Colonic mucosa (tissue), 4 donors: ENCODE data around the gene WFDC5. TPM values are rescaled to one million over a fixed set of nuclear protein-coding genes. Genes with fewer than 3 reads are reported as not detected.

Experiments
- DNase-seq: peaks from one replicate; pipeline ENCODE4 v3.0.0-alpha.2; 2020
- H3K27ac ChIP-seq: fragments of 200-600 bp; one replicate; pipeline ENCODE4 v1.8.0; 2021
- H3K27me3 ChIP-seq: fragments of 200-600 bp; one replicate; pipeline ENCODE4 v1.8.0; 2021
- H3K36me3 ChIP-seq: fragments of 200-600 bp; one replicate; pipeline ENCODE4 v1.8.0; 2021
- H3K4me1 ChIP-seq: fragments of 200-600 bp; one replicate; pipeline ENCODE4 v1.8.0; 2021; ENCODE audit warnings: mild to moderate bottlenecking
- H3K4me3 ChIP-seq: fragments of 200-600 bp; one replicate; pipeline ENCODE4 v1.8.0; 2021
- H3K9ac ChIP-seq, 2 donors: one replicate each; pipeline ENCODE4 v1.7.0; 2013; ENCODE audit warnings: control low read depth in 2 of 2, low read depth in 2 of 2, low read length in 2 of 2
- H3K9me3 ChIP-seq: fragments of 200-600 bp; one replicate; pipeline ENCODE4 v1.8.0; 2021
- CTCF ChIP-seq: fragments of 200-600 bp; IDR thresholded peaks from one replicate; pipeline ENCODE4 v1.8.0; 2022; ENCODE audit warnings: antibody characterized with exemption, mild to moderate bottlenecking
- intact Hi-C: fragments of 100-400 bp; cut with DNase I; formaldehyde crosslinking; loops from one replicate; pipeline ENCODE4 v1.14.1; 2022
- total RNA-seq, 2 donors: library from RNA; stranded (reverse); fragmentation: NEBNext Ultra II Directional in 1 of 2; extraction: Animal tissue kit (Norgen Biotek cat#: 25700) in 1 of 2; gene quantifications; one replicate each; pipeline ENCODE4 v1.2.1, GENCODE V29; 2021
- donor health status: healthy.
- donor health status: DM: no; HTN: no; CAD: no.
- donor health status: DM: no; HTN: no; CAD: no.

Gene WFDC5
- total RNA-seq, 2 donors from 2014 or later: not detected

- Histone ChIP-seq H3K27me3 (no peaks in the 10 kb centered on the region), H3K27ac (no peak overlapping the region), H3K9ac (no peak overlapping the region)
These were observed 1.1 kb downstream of the WFDC5 start for GRCh38 chr20:45113865-45114264.

GRCh38 chr20:45112754-45113153, 2.2 kb downstream of the WFDC5 start:
- H3K27me3 ChIP-seq: no peaks in the 10 kb centered on the region
- intact Hi-C loops: no loop called here
- no peak for TF ChIP-seq CTCF

More at GRCh38 chr20:45113865-45114264, 1.1 kb downstream of the WFDC5 start:
- no peak for TF ChIP-seq CTCF
- DNase-seq: no peak
- Histone ChIP-seq H3K36me3 (no peaks in the 10 kb centered on the region), H3K9me3 (no peaks in the 10 kb centered on the region), H3K4me1 (no peaks in the 10 kb centered on the region), H3K4me3 (no peak overlapping the region)
- intact Hi-C loops: no loop called here

GRCh38 chr20:45111799-45112471, 3.0 kb downstream of the WFDC5 start:
- Histone ChIP-seq H3K9ac (no peak overlapping the region), H3K27me3 (no peaks in the 10 kb centered on the region), H3K27ac (no peak overlapping the region), H3K4me1 (no peaks in the 10 kb centered on the region), H3K4me3 (no peak overlapping the region), H3K9me3 (no peaks in the 10 kb centered on the region), H3K36me3 (no peaks in the 10 kb centered on the region)
- intact Hi-C loops: no loop called here
- no peak for DNase-seq
- TF ChIP-seq CTCF: peak; percentile 23

More at GRCh38 chr20:45112754-45113153, 2.2 kb downstream of the WFDC5 start:
- no peak overlapping the region for H3K4me3 ChIP-seq
- H3K9me3 ChIP-seq: no peaks in the 10 kb centered on the region
- H3K36me3 ChIP-seq: no peaks in the 10 kb centered on the region
- H3K27ac ChIP-seq: no peak overlapping the region
- no peak overlapping the region for H3K9ac ChIP-seq
- DNase-seq: no peak
- H3K4me1 ChIP-seq: no peaks in the 10 kb centered on the region

- Histone ChIP-seq H3K9me3 (no peaks in the 10 kb centered on the region), H3K27ac (no peak overlapping the region), H3K4me1 (no peaks in the 10 kb centered on the region), H3K9ac (no peak overlapping the region), H3K27me3 (no peaks in the 10 kb centered on the region), H3K4me3 (no peak overlapping the region), H3K36me3 (no peaks in the 10 kb centered on the region)
- DNase-seq: no peak
- intact Hi-C loops: no loop called here
- TF ChIP-seq CTCF: no peak
These were observed 3.7 kb downstream of the WFDC5 start for GRCh38 chr20:45111285-45111684.

GRCh38 chr20:45110301-45110700, 4.7 kb downstream of the WFDC5 start:
- no peaks in the 10 kb centered on the region for H3K36me3 ChIP-seq
- TF ChIP-seq CTCF: no peak
- intact Hi-C loops: no loop called here
- H3K27ac ChIP-seq: no peak overlapping the region
- no peaks in the 10 kb centered on the region for H3K4me1 ChIP-seq
- H3K4me3 ChIP-seq: no peak overlapping the region
- DNase-seq: no peak
- no peaks in the 10 kb centered on the region for H3K27me3 ChIP-seq
- no peaks in the 10 kb centered on the region for H3K9me3 ChIP-seq
- no peak overlapping the region for H3K9ac ChIP-seq
